Measurements from ENCODE around the gene ICAM3.
A peak's percentile ranks its signal among the peaks of the same experiment; 100 is the strongest.

ICAM3 gene

DNA sequence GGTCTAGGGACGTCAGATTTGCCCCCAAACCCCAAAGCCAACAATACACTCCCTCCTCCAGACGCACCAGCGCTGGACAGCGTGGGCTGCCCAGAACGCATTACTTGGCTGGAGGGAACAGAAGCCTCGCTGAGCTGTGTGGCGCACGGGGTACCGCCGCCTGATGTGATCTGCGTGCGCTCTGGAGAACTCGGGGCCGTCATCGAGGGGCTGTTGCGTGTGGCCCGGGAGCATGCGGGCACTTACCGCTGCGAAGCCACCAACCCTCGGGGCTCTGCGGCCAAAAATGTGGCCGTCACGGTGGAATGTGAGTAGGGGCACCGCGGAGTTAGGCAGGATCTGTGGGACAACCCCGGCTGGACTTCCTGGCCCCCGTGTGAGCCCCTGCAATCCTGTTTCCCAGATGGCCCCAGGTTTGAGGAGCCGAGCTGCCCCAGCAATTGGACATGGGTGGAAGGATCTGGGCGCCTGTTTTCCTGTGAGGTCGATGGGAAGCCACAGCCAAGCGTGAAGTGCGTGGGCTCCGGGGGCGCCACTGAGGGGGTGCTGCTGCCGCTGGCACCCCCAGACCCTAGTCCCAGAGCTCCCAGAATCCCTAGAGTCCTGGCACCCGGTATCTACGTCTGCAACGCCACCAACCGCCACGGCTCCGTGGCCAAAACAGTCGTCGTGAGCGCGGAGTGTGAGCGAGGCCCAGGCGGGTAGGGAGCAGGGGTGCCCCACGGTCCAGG, 45.6 kb downstream of the ICAM3 start:
- in situ Hi-C loops (cut with MboI; ENCODE audit: low sequenced_read_pairs, unreplicated experiment), result no loop called here
- TF ChIP-seq, protein P1, sequence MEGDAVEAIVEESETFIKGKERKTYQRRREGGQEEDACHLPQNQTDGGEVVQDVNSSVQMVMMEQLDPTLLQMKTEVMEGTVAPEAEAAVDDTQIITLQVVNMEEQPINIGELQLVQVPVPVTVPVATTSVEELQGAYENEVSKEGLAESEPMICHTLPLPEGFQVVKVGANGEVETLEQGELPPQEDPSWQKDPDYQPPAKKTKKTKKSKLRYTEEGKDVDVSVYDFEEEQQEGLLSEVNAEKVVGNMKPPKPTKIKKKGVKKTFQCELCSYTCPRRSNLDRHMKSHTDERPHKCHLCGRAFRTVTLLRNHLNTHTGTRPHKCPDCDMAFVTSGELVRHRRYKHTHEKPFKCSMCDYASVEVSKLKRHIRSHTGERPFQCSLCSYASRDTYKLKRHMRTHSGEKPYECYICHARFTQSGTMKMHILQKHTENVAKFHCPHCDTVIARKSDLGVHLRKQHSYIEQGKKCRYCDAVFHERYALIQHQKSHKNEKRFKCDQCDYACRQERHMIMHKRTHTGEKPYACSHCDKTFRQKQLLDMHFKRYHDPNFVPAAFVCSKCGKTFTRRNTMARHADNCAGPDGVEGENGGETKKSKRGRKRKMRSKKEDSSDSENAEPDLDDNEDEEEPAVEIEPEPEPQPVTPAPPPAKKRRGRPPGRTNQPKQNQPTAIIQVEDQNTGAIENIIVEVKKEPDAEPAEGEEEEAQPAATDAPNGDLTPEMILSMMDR (IDR thresholded peaks at IDR 0.05; ENCODE audit: borderline replicate concordance, control extremely low read depth, extremely low read depth, insufficient read depth, missing control alignments), result no peak
- DNase-seq (ENCODE audit: low spot score), result no peak

DNA sequence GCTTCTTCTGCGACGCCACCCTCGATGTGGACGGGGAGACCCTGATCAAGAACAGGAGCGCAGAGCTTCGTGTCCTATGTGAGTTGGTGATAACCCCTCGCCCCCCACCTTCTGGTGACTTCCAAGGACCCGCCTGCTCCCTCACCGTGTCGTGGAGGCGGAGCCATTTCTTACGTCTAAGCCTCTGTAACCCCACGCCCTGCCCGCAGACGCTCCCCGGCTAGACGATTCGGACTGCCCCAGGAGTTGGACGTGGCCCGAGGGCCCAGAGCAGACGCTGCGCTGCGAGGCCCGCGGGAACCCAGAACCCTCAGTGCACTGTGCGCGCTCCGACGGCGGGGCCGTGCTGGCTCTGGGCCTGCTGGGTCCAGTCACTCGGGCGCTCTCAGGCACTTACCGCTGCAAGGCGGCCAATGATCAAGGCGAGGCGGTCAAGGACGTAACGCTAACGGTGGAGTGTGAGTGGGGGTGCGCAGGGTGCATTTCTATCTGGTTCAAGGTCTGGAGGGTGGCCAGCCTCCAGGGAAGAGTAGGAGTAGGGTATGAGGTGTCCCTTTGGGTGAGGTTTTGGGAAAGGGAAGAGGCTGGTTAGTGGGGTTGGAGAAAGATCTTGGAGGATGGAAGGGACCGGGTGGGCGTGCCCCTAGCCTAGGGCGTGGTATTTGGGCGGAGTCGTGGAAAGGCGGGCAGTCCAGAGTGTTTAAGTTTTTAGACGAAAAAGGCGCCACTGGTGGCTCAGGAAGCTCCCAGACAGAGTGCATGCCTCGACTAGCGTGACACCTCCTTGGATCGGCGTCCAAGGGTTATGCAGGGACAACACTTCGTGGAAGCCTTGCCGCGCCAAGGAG, 46.4 kb downstream of the ICAM3 start:
- in situ Hi-C loops (cut with MboI; ENCODE audit: low sequenced_read_pairs, unreplicated experiment), result no loop called here
- TF ChIP-seq, protein P1 (IDR thresholded peaks at IDR 0.05; ENCODE audit: borderline replicate concordance, control extremely low read depth, extremely low read depth, insufficient read depth, missing control alignments), result no peak
- no peak for DNase-seq (ENCODE audit: low spot score)

DNA sequence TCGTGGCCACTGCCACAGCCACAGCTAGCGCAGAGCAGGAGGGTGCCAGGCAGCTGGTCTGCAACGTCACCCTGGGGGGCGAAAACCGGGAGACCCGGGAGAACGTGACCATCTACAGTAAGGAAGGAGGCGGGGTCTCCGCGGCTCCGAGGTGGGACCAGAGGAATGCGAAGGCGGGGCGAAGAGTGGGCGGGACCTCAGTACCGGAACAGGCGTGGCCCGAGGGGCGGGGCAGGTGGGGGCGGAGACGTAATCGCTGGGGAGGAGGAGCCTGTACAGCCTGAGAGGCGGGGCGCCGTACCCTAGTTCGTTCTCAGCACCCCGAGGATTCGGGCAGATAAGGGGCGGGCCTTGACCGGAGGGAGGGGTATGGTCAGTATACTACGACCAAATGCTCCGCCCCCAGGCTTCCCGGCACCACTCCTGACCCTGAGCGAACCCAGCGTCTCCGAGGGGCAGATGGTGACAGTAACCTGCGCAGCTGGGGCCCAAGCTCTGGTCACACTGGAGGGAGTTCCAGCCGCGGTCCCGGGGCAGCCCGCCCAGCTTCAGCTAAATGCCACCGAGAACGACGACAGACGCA, 47.1 kb downstream of the ICAM3 start:
- TF ChIP-seq, protein P1 (IDR thresholded peaks at IDR 0.05; ENCODE audit: borderline replicate concordance, control extremely low read depth, extremely low read depth, insufficient read depth, missing control alignments), result no peak
- DNase-seq (ENCODE audit: low spot score), result peak; percentile 93
- in situ Hi-C loops (cut with MboI; ENCODE audit: low sequenced_read_pairs, unreplicated experiment), result no loop called here

DNA sequence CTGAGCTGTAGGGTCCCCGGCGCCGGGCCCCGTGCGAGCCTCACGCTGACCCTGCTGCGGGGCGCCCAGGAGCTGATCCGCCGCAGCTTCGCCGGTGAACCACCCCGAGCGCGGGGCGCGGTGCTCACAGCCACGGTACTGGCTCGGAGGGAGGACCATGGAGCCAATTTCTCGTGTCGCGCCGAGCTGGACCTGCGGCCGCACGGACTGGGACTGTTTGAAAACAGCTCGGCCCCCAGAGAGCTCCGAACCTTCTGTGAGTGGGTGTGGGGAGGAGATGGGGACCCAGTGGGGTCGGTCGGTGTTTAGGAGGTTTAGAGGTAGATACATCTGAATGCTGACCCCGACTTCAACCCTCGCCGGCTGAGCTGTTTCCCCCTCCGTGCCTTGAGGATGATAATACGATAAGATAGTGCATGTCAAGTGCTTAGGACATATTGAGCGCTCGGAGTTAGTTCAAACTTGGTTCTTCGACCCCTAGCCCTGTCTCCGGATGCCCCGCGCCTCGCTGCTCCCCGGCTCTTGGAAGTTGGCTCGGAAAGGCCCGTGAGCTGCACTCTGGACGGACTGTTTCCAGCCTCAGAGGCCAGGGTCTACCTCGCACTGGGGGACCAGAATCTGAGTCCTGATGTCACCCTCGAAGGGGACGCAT, 47.7 kb downstream of the ICAM3 start:
- in situ Hi-C loops (cut with MboI; ENCODE audit: low sequenced_read_pairs, unreplicated experiment), result no loop called here
- TF ChIP-seq, protein P1 (IDR thresholded peaks at IDR 0.05; ENCODE audit: borderline replicate concordance, control extremely low read depth, extremely low read depth, insufficient read depth, missing control alignments), result no peak
- no peak for DNase-seq (ENCODE audit: low spot score)

DNA sequence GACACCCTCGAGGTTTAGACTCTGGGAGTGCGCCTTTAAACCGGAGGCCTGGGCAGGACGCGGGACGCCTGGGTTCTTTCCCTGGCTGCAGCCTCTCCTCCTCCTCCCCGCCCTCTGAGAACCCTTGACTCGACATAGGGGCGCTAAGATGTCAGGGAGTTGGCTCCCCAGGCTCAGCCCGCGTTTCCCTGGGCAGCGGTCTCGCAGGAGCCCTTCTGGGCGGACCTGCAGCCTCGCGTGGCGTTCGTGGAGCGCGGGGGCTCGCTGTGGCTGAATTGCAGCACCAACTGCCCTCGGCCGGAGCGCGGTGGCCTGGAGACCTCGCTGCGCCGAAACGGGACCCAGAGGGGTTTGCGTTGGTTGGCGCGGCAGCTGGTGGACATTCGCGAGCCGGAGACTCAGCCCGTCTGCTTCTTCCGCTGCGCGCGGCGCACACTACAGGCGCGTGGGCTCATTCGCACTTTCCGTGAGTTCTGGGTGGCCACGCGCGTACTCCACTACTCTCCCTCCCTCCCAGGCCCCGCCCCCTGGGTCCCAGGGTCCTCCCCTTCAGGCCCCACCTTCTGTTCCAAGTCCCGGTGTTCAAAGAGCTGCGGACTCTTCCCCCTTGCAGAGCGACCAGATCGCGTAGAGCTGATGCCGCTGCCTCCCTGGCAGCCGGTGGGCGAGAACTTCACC, 48.4 kb downstream of the ICAM3 start:
- in situ Hi-C loops (cut with MboI; ENCODE audit: low sequenced_read_pairs, unreplicated experiment), result no loop called here

More for the DNA sequence above, 48.4 kb downstream of the ICAM3 start:
- TF ChIP-seq, protein P1 (IDR thresholded peaks at IDR 0.05; ENCODE audit: borderline replicate concordance, control extremely low read depth, extremely low read depth, insufficient read depth, missing control alignments), result no peak
- DNase-seq (ENCODE audit: low spot score), result peak; percentile 74

Measured in GM13976 (cell line).